ENCODE results near the gene PDE4A.
A peak's percentile ranks its signal among the peaks of the same experiment; 100 is the strongest.

PDE4A gene

DNA sequence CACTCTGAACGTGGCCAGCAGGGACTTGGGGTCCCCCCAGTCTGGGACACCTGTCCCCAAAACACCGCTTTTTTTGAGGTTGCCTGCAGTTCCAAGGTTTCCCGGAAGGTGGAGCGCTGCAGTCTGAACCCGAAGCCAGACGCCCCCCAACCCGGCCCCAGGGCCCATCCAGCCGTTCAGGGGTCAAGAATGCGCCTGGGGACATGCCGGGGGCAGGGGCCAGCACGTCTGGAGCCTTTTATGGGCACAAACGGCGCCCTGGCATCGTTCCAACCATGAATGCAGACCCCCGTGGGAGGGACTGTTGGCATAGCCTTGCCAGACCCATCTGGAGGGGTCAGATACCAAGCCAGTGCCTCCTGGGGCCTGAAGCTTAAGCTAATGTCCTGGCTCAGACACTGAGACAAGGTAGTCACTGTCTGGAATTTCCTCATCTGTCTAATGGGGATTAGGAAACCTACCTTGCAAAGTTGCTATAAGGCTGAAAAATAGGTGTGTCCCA lies 90.0 kb downstream of the PDE4A start:
- no peak for DNase-seq (ENCODE audit: low spot score)

DNA sequence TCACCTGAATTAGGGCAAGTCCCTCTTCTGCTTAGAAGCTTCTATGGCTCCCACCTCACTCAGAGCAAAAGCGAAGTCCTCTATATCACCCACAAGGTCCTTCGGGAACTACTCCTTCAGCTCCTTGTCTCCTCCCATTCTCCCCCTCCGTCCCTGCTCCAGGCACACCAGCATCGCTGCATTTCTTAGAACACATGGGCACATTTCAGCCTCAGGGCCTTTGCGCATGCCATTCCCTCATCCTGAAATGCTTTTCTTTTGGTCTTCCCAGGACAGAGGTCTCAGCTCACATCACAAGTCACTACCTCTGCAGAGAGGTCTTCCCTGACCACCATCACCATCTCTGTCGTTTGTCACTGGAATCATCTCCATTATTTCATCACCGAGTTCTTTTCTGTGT lies 92.9 kb downstream of the PDE4A start:
- DNase-seq (ENCODE audit: low spot score): no peak

- DNase-seq (ENCODE audit: low spot score): no peak
These were observed 94.1 kb downstream of the PDE4A start for GRCh38 chr19:10514211-10515145.

DNA sequence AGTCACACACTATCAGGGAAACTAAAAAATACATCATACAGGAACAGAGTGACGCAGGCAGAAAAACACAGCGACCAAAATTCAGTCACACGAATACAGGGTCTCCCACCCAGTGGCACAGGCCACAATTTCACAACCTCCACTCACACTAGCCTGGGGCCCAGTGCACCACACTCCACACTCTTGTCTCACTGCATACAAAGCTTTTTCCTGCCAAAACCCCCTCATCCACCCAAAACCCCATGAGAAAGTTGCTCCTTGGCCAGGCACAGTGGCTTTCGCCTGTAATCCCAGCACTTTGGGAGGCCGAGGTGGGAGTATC lies 95.7 kb downstream of the PDE4A start:
- no peak for DNase-seq (ENCODE audit: low spot score)

- DNase-seq (ENCODE audit: low spot score): peak; percentile 48
These were observed 96.4 kb downstream of the PDE4A start for GRCh38 chr19:10516671-10517286.

- peak; percentile 93 for DNase-seq (ENCODE audit: low spot score)
These were observed 97.0 kb downstream of the PDE4A start, which contains the start of gene S1PR5 for GRCh38 chr19:10517361-10517759. TSS of gene S1PR5 (minus strand) at chr19:10517447. CDS start at chr19:10515011, 2,436 bp downstream.

- no peak for DNase-seq (ENCODE audit: low spot score)
These were observed 97.6 kb downstream of the PDE4A start for GRCh38 chr19:10517760-10518443.

DNA sequence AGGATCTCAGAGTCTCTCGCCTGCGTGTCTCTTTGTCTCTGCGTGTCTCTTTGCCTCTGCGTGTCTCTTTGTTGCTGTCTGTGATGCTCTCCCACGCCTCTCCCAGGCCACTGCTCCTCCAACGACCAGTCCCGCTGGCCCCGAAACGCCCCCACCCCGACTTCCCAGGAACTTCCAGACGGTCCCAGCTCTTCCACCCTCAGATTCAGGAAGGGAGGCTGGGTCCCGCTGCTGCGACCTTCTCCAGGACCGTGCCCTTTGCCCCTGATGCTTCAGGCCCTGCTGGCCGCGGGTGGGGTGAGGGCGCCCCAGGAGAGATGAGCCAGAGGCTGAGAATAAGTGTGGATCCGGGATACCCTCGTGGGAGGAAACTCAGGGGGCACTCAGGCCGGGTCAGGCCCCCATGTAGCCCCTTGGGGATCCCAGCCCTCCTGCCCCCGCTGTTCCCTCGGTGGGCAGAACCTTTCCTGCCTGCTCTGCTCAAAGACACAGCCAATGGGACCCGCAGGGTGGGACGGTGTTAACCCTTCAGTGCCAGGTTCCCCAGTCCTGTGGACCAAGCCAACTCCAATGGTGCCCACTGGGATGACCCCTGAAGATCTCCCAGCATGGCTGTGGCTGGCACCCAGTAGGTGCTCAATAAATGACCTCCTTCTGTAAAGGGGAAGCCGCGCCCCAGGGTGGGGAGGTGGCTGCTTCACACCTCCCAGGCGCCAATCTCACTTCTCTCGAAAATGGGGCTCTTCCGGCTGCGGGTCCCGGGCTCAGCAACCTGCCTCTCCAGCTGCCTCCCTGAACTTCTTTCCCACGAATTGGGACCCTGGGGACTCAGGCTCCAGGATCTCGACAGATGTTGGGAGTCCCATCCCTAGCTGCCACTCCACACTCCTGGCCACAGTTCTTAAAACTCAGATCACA lies 98.4 kb downstream of the PDE4A start:
- peak; percentile 68 for DNase-seq (ENCODE audit: low spot score)

Data from pons (tissue), 1 donor.